ENCODE measurements around the gene CAPG.

GRCh38 chr2:85397925-85398331 is 12.2 kb downstream of the CAPG start:
- TF ChIP-seq NR2F6 (CRISPR knock-in tag; IDR thresholded peaks at IDR 0.05) (no peak), BACH1 (tag; IDR thresholded peaks at IDR 0.05) (no peak), ZNF133 (CRISPR knock-in tag; IDR thresholded peaks at IDR 0.05) (no peak), CTCF (IDR thresholded peaks at IDR 0.05 in 2 of 3, conservative IDR thresholded peaks at IDR 0.05 in 1 of 3; ENCODE audit: insufficient read depth in 2 of 3, low read depth in 1 of 3, low read length in 3 of 3) (no peak), CHD2 (IDR thresholded peaks at IDR 0.05; ENCODE audit: low read depth, low read length) (no peak), THAP7 (CRISPR knock-in tag; IDR thresholded peaks at IDR 0.05) (no peak), ZNF511 (CRISPR knock-in tag; IDR thresholded peaks at IDR 0.05) (no peak), ZNF280B (CRISPR knock-in tag; IDR thresholded peaks at IDR 0.05) (no peak), ATF3 (IDR thresholded peaks at IDR 0.05) (no peak), ATF3 (CRISPR knock-in tag; conservative IDR thresholded peaks at IDR 0.05) (no peak), HBP1 (CRISPR knock-in tag; IDR thresholded peaks at IDR 0.05) (no peak), JUN (IDR thresholded peaks at IDR 0.05; ENCODE audit: borderline replicate concordance, low read depth, low read length) (no peak), JUN (CRISPR knock-in tag; IDR thresholded peaks at IDR 0.05; ENCODE audit: borderline replicate concordance) (no peak)
